NCI-H460 (cell line): ENCODE measurements around the gene ZNF48. TPM values are rescaled to one million over a fixed set of nuclear protein-coding genes. Genes with fewer than 3 reads are reported as not detected.
"Not testable (repeated sequence)": the region's sequence is repeated elsewhere in the genome, so short reads cannot be mapped to it uniquely, and the experiment has no call there.

Experiments
- DNase-seq: peaks from one replicate; pipeline ENCODE4 v3.0.0-alpha.2; 2016; ENCODE audit warnings: low read depth; ENCODE audit errors: extremely low read depth
- total RNA-seq: library from RNA; depleted of rRNA; stranded (reverse); fragments of >200 nt; shearing (Covaris generic); gene quantifications from 2 replicates; pipeline ENCODE4 v1.2.3, GENCODE V29; 2014

The ZNF48 gene
- total RNA-seq, 1 experiment from 2014 or later = 8.3 TPM

GRCh38 chr16:30377050-30377811, 18.0 kb upstream of the ZNF48 start:
- no peak for DNase-seq

DNA sequence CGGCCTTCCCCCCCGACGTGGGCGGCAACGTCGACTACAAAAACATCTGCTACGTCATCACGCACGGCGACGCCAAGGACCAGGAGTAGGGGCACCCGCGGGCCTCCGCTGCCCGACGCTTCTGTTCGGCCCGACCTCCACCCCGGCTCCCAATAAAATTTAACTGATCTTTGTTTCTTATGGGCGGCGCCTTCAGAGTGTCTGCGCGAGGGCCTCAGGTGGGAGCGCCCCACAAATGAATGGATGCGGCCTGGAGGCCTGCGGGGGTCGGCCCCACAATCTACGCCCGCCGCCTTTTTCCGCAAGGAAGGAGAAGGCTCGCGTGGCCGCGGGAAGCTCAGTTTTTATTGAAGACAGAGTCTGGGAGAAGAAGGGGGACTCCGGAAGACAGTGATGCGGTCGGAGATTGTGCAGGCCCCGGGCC, 17.4 kb upstream of the ZNF48 start:
- peak; percentile 78 for DNase-seq

DNA sequence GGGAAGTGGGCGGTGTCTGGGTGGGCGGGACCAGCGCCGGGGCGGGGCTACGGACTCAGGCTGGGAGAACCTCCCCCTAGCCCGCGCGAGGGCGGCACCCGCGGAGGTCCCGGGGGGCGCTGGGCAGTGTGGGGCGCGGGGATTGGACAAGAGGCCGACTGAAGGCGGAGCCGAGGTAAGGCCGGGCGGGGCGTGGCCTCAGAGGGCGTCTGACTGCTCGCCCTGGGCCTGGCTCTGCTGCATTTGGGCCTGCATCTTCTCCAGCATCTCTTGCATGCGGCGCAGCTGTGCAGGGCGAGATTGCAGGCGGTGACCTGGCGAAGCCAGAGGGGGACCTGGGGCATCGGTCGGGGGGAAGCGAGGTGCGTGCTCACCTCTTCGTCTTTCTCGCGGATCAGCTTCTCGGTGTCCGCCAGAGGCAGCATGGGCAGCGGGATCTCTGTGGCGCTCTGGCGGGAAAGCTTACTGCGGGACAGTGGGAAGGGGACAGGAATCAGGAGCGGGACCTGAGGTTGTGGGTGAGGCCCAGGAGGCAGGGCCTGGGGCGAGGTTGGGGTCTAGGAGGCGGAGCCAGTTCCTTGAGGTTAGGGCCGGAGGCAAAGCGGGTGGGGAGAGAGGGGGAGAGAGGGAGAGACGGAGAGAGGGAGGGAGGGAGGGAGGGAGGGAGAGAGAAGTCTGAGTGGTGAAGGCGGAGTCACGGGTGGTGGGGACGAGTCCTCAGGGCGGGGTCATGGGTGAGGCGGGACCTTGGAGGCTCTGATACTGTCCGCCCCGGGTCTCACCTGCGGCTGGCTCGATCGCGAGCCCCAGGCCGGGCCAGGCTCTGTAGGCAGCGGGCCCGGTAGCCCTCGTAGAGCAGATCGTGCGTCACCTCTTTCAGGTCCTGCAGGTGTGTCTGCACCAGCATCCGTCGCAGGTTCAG, 16.7 kb upstream of the ZNF48 start:
- peak; percentile 96 for DNase-seq

GRCh38 chr16:30379158-30379783, 15.9 kb upstream of the ZNF48 start:
- DNase-seq = no peak

DNA sequence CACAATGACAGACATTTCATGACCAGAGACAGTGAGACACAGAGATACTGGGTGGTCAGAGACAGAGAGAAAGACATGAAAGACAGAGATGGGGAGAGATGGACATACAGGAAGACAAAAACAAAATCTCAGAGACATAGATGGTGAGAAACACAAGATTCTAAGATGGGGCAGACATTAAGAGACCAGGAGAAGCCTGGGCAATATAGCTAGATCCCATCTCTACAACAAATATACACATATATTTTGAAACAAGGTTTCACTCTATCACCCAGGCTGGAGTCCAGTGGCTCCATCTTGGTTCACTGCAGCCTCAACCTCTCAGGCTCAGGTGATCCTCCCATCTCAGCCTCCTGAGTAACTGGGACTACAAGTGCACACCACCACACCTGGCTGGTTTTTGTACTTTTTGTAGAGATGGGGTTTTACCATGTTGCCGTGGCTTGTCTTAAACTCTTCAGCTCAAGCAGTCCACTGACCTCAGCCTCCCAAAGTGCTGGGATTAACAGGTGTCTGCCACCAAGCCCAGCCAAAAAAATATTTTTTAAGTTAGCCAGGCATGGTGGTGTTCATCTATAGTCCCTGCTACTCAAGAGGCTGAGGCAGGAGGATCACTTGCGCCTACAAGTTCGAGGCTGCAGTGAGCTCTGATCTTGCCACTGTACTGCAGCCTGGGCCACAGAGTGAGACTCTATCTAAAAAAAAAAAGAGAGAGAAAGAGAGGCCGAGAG, 15.0 kb upstream of the ZNF48 start:
- no peak for DNase-seq

DNA sequence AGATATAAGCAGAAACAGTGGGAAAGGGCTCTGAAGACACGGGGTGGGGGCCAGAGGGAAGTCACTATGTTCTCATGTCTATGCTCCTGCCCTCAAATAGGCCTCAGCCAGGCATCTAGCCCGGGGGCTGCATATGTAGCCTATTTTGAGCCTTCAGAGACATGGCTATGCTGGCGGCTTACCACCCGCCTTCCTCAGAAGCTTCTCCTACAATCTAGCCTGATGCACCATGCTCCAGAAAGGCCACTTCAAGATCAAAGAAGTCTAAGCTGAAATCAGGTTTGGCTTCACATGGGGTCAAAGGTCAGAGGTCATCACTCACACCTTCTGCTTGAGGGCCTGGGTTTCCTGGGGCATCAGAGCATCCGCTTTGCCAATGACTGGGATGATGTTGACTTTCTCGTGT, 14.4 kb upstream of the ZNF48 start:
- DNase-seq = no peak

DNA sequence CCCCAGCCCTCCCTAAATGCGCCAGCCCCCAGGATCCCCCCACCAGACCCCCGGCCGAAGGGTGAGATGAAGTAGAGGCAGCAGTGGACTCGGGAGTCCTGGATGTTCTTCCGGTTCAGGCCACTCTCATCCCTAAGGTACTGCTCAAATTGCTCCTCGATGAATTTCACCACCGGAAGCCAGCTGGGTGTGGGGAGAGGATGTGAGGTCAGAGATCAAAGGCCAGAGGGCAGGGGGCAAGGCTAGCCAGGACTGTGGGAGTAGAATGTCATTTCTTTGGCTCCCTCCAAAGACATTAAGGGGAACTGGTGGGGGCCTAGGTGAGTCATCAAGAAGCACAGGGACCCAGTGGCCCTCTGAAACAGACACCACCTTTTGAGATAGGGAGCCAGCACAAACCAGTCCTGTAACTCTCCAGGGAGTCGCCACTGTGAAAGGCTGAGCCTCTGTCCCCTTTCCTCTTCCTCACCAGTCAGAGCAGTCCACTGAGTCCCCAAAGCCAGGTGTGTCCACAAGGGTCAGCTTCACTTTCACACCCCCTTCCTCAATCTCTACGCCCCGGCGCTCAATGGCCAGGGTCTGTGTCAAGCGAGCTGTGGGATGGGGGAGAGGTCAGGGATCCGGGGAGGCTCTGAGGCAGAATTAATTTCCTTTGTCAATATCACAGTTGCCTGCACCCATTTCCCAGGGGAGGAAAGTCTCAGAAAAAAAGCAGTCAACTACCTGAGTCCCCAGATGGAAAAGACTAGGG, 13.8 kb upstream of the ZNF48 start:
- no peak for DNase-seq

- no peak for DNase-seq
These were observed 12.9 kb upstream of the ZNF48 start, which contains the start of gene SEPTIN1 for GRCh38 chr16:30382111-30382881. TSS of gene SEPTIN1 (minus strand) at chr16:30382561. CDS start at chr16:30382542, 19 bp downstream.

GRCh38 chr16:30383521-30383920, 11.7 kb upstream of the ZNF48 start:
- DNase-seq = no peak

GRCh38 chr16:30394592-30395154, 547 bp upstream of the ZNF48 start:
- DNase-seq = no peak

- no peak for DNase-seq
These were observed 869 bp downstream of the ZNF48 start for GRCh38 chr16:30395992-30396585.

DNA sequence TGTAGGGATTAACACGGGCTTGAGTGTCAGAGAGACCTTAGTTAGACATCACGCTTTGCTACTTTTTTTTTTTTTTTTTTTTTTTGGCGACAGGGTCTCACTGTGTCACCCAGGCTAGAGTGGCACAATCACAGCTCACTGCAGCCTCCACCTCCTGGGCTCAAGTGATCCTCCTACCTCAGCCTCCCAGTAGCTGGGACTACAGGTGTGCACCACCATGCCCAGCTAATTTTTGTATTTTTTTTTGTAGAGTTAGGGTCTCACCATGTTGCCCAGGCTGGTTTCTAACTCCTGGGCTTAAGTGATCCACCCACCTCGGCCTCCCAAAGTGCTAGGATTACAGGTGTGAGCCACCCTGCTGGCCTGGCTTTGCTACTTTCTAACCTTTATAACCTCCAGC, 1.4 kb downstream of the ZNF48 start:
- DNase-seq = not testable (repeated sequence)

GRCh38 chr16:30397056-30397455, 1.8 kb downstream of the ZNF48 start:
- DNase-seq = no peak

GRCh38 chr16:30397776-30398660, 2.8 kb downstream of the ZNF48 start:
- DNase-seq = no peak

DNA sequence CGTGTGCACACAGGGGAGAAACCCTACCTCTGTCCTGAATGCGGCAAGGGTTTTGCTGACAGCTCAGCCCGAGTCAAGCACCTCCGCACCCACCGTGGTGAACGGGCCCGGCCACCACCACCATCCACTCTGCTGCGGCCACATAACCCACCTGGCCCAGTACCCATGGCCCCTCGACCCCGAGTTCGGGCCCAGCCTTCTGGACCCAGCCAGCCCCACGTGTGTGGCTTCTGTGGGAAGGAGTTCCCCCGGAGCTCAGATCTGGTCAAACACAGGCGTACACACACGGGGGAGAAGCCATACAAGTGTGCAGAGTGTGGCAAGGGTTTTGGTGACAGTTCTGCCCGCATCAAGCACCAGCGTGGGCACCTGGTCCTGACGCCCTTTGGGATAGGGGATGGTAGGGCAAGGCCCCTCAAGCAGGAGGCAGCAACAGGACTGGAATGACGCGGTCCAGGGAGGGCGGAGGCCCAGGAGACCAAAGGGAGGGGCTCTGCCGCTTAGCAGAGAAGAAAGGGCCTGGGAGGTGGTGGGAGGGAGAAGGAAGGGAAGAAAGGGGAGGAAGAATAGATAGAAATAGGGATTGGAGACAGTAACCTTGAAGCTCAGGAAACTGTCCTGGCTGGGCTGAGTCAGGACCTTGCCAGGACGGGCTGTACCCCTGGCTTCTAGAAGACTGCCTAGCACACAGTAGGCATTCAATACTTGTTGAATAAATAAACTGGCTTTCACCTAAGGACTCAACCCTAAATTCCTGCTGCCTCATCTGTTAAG, 3.6 kb downstream of the ZNF48 start:
- DNase-seq = no peak

- DNase-seq = no peak
These were observed 4.4 kb downstream of the ZNF48 start for GRCh38 chr16:30399435-30400186.
